H1 (cell line): ENCODE data around the gene CDC5L. TPM values are rescaled to one million over a fixed set of nuclear protein-coding genes. Genes with fewer than 3 reads are reported as not detected.

Experiments used
- CTCF ChIA-PET: fragments of 300-600 bp; sonication (Branson Sonifier 250); formaldehyde crosslinking; loops from one replicate; lab custom pipeline; 2021; ENCODE audit not compliant: partially characterized antibody; lab: Charles Lee
- POLR2A ChIA-PET: fragments of 300-600 bp; sonication (Branson Sonifier 250); formaldehyde crosslinking; loops from one replicate; lab custom pipeline; 2021; ENCODE audit warnings: inconsistent platforms; ENCODE audit not compliant: partially characterized antibody; lab: Charles Lee
- DNase-seq, 2 experiments: peaks; one replicate each; pipeline versions ENCODE4 v3.0.0 to v3.0.0-alpha.2; 2010 to 2022; ENCODE audit warnings: low spot score in 2 of 2, low read depth in 1 of 2, mixed read lengths in 1 of 2
- FAIRE-seq: peaks from 2 replicates; lab custom pipeline; 2011; peaks lifted over from hg19 to GRCh38; lab: Jason Lieb, UNC
- H2AFZ ChIP-seq: 2 replicates; pipeline ENCODE4 v1.8.1; 2012; ENCODE audit warnings: low read length, inconsistent platforms
- H2AK5ac ChIP-seq: 2 replicates; pipeline ENCODE4 v1.6.1; 2013; ENCODE audit warnings: low read depth, low read length
- H2BK120ac ChIP-seq: replicated peaks from 2 replicates; pipeline ENCODE3; 2013; ENCODE audit warnings: low read depth, low read length, inconsistent platforms
- H2BK12ac ChIP-seq: 2 replicates; pipeline ENCODE4 v1.6.1; 2013; ENCODE audit warnings: low read depth, low read length
- H2BK15ac ChIP-seq: 2 replicates; pipeline ENCODE4 v1.6.1; 2013; ENCODE audit warnings: low read length
- H2BK20ac ChIP-seq: 2 replicates; pipeline ENCODE4 v1.6.1; 2013; ENCODE audit warnings: low read length
- H2BK5ac ChIP-seq: 2 replicates; pipeline ENCODE4 v1.6.1; 2013; ENCODE audit warnings: low read depth, low read length
- H3K14ac ChIP-seq: 2 replicates; pipeline ENCODE4 v1.6.1; 2013; ENCODE audit warnings: inconsistent platforms; ENCODE audit not compliant: insufficient read length
- H3K18ac ChIP-seq: 2 replicates; pipeline ENCODE4 v1.6.1; 2013; ENCODE audit warnings: low read length; ENCODE audit errors: extremely low read depth
- H3K23ac ChIP-seq: 2 replicates; pipeline ENCODE4 v1.6.1; 2013; ENCODE audit warnings: inconsistent platforms; ENCODE audit not compliant: insufficient read length
- H3K23me2 ChIP-seq: 2 replicates; pipeline ENCODE4 v1.6.1; 2013; ENCODE audit warnings: low read depth, low read length
- H3K27ac ChIP-seq: 2 replicates; pipeline ENCODE4 v1.6.1; 2011; ENCODE audit warnings: low read depth, low read length, inconsistent platforms
- H3K27me3 ChIP-seq, 4 experiments: replicated peaks in 1 of 4; 1 replicate in 1 of 4; 2 replicates in 3 of 4; pipeline versions ENCODE4 v1.6.1 to v1.8.1; 2011 to 2013; ENCODE audit warnings: low read length in 3 of 4, mild to moderate bottlenecking in 3 of 4, inconsistent platforms in 2 of 4, mixed read lengths in 2 of 4, moderate library complexity in 1 of 4; ENCODE audit not compliant: control insufficient read depth in 3 of 4, insufficient read depth in 3 of 4; ENCODE audit errors: extremely low read depth in 1 of 4
- H3K36me3 ChIP-seq, 4 experiments: 2 replicates each; pipeline versions ENCODE4 v1.6.1 to v1.8.1; 2011 to 2013; ENCODE audit warnings: mild to moderate bottlenecking in 4 of 4, low read length in 3 of 4, moderate library complexity in 2 of 4, control low read depth in 1 of 4, inconsistent platforms in 1 of 4; ENCODE audit not compliant: insufficient read depth in 4 of 4, control insufficient read depth in 2 of 4
- H3K4ac ChIP-seq: replicated peaks from 2 replicates; pipeline ENCODE3; 2013; ENCODE audit warnings: low read length, low read depth, mixed read lengths, inconsistent platforms; ENCODE audit not compliant: insufficient read length
- H3K4me1 ChIP-seq, 4 experiments: replicated peaks in 1 of 4; 1 replicate in 1 of 4; 2 replicates in 3 of 4; pipeline versions ENCODE4 v1.6.1 to v1.8.1; 2011 to 2013; ENCODE audit warnings: low read length in 3 of 4, inconsistent platforms in 2 of 4, mixed read lengths in 1 of 4; ENCODE audit not compliant: insufficient read depth in 4 of 4, control insufficient read depth in 3 of 4
- H3K4me2 ChIP-seq, 2 experiments: 2 replicates each; pipeline versions ENCODE4 v1.6.1 to v1.8.1; 2011 to 2013; ENCODE audit warnings: low read depth in 2 of 2, low read length in 2 of 2, control low read depth in 1 of 2, inconsistent platforms in 1 of 2, mild to moderate bottlenecking in 1 of 2; ENCODE audit not compliant: insufficient read depth in 1 of 2
- H3K4me3 ChIP-seq, 4 experiments: fragments of 200-600, 300-600 bp in 1 of 4; sonication (generic), shearing (Covaris generic), sonication (Bioruptor Twin) in 1 of 4; 2 replicates each; pipeline versions ENCODE4 v1.5.1 to v1.8.1; 2011 to 2016; ENCODE audit warnings: low read length in 4 of 4, low read depth in 3 of 4, control low read depth in 2 of 4, inconsistent platforms in 2 of 4, mild to moderate bottlenecking in 2 of 4, mixed read lengths in 1 of 4, moderate library complexity in 1 of 4; ENCODE audit not compliant: insufficient read depth in 2 of 4; ENCODE audit errors: extremely low read depth in 1 of 4
- H3K56ac ChIP-seq: replicated peaks from 2 replicates; pipeline ENCODE3; 2013; ENCODE audit warnings: low read depth, mild to moderate bottlenecking, mixed read lengths, low read length, inconsistent platforms; ENCODE audit not compliant: insufficient read length
- H3K79me1 ChIP-seq: 2 replicates; pipeline ENCODE4 v1.6.1; 2013; ENCODE audit warnings: low read depth, low read length, control low read depth
- H3K79me2 ChIP-seq, 2 experiments: 2 replicates each; pipeline versions ENCODE4 v1.6.1 to v1.8.1; 2012 to 2013; ENCODE audit warnings: low read length in 2 of 2, mild to moderate bottlenecking in 2 of 2, inconsistent platforms in 1 of 2; ENCODE audit not compliant: insufficient read depth in 2 of 2, control insufficient read depth in 1 of 2
- H3K9ac ChIP-seq, 4 experiments: replicated peaks in 1 of 4; 1 replicate in 1 of 4; 2 replicates in 3 of 4; pipeline versions ENCODE4 v1.6.1 to v1.8.1; 2011 to 2013; ENCODE audit warnings: low read depth in 3 of 4, low read length in 3 of 4, control low read depth in 2 of 4, mild to moderate bottlenecking in 2 of 4, moderate library complexity in 2 of 4, inconsistent platforms in 1 of 4; ENCODE audit errors: extremely low read depth in 1 of 4
- H3K9me3 ChIP-seq, 2 experiments: 2 replicates each; pipeline versions ENCODE4 v1.6.1 to v1.8.1; 2012 to 2013; ENCODE audit warnings: mild to moderate bottlenecking in 2 of 2, moderate library complexity in 2 of 2, control low read depth in 1 of 2, inconsistent platforms in 1 of 2, low read depth in 1 of 2, low read length in 1 of 2, mixed read lengths in 1 of 2; ENCODE audit not compliant: insufficient read depth in 2 of 2
- H4K20me1 ChIP-seq, 2 experiments: replicated peaks in 1 of 2; 2 replicates each; pipeline versions ENCODE3 to v1.8.1; 2011 to 2013; ENCODE audit warnings: inconsistent platforms in 2 of 2, low read length in 2 of 2, mild to moderate bottlenecking in 1 of 2; ENCODE audit not compliant: insufficient read depth in 2 of 2, control insufficient read depth in 1 of 2
- H4K5ac ChIP-seq: 2 replicates; pipeline ENCODE4 v1.6.1; 2013; ENCODE audit warnings: low read length, low read depth, mixed read lengths, inconsistent platforms; ENCODE audit not compliant: insufficient read length
- H4K8ac ChIP-seq: 2 replicates; pipeline ENCODE4 v1.8.0; 2013; ENCODE audit warnings: mild to moderate bottlenecking, moderate library complexity, low read length, inconsistent platforms; ENCODE audit not compliant: insufficient read depth; ENCODE audit errors: extremely low read depth
- H4K91ac ChIP-seq: replicated peaks from 2 replicates; pipeline ENCODE3; 2013; ENCODE audit warnings: low read length, mixed read lengths, inconsistent platforms; ENCODE audit not compliant: insufficient read length
- ASH2L ChIP-seq: fragments of 200-600, 300-600 bp; sonication (generic); IDR thresholded peaks from one replicate; pipeline ENCODE4 v1.7.1; 2017; ENCODE audit warnings: low read length
- KDM4A ChIP-seq: IDR thresholded peaks from one replicate; pipeline ENCODE4 v1.7.1; 2012; ENCODE audit warnings: low read depth, mild to moderate bottlenecking, moderate library complexity, low read length, inconsistent platforms; ENCODE audit not compliant: severe bottlenecking
- NANOG ChIP-seq: IDR thresholded peaks from 2 replicates; pipeline ENCODE4 v1.6.1; 2011; ENCODE audit warnings: low read length, low read depth, mild to moderate bottlenecking, inconsistent platforms; ENCODE audit not compliant: insufficient read depth, poor library complexity, severe bottlenecking
- POU5F1 ChIP-seq: IDR thresholded peaks from 2 replicates; pipeline ENCODE4 v1.6.1; 2011; ENCODE audit warnings: low read depth, mild to moderate bottlenecking, low read length, moderate library complexity
- SP1 ChIP-seq: IDR thresholded peaks from 2 replicates; pipeline ENCODE4 v1.6.1; 2011; ENCODE audit warnings: low read depth, low read length
- TCF12 ChIP-seq: IDR thresholded peaks from 2 replicates; pipeline ENCODE4 v1.6.1; 2011; ENCODE audit warnings: low read depth, mild to moderate bottlenecking, low read length
- TEAD4 ChIP-seq: IDR thresholded peaks from 2 replicates; pipeline ENCODE4 v1.6.1; 2012; ENCODE audit warnings: low read depth, low read length, inconsistent platforms, mixed read lengths
- WGBS, 2 experiments: shearing (Covaris generic) in 1 of 2; methylation state at CpG; one replicate each; pipeline versions ENCODE4 v1.1.6 to v1.1.7; 2013 to 2015; ENCODE audit warnings: low lambda C conversion rate in 2 of 2, mixed read lengths in 2 of 2, inconsistent platforms in 1 of 2, low coverage in 1 of 2, missing lambda C conversion rate in 1 of 2; ENCODE audit not compliant: insufficient replicate concordance in 2 of 2, insufficient coverage in 1 of 2, insufficient read length in 1 of 2; ENCODE audit errors: extremely low coverage in 1 of 2, missing lambda C conversion rate in 1 of 2; 5-methylcytosine and 5-hydroxymethylcytosine counted together
- polyA plus RNA-seq, 7 experiments: library from polyadenylated mRNA; depleted of rRNA in 3 of 7; stranded (reverse) in 5 of 7; unstranded in 2 of 7; fragments of >200 nt in 5 of 7; fragments of 200-250 nt in 2 of 7; gene quantifications; 1 replicate in 5 of 7; 2 replicates in 1 of 7; 4 replicates in 1 of 7; pipeline versions ENCODE4 v1.2.1 to v1.2.3, GENCODE V29; 2011 to 2013; ENCODE audit warnings: missing spikeins in 2 of 7, mixed read lengths in 2 of 7
- total RNA-seq: library from RNA; stranded (reverse); fragmentation: NEBNext Ultra II Directional; extraction: Animal tissue kit (Norgen Biotek cat#: 25700); gene quantifications from 2 replicates; pipeline ENCODE4 v1.2.1, GENCODE V29; 2021
- TF ChIP-seq, protein P1 (sequence below), 3 experiments: IDR thresholded peaks; 1 replicate in 2 of 3; 2 replicates in 1 of 3; pipeline versions ENCODE4 v1.5.1 to v1.6.1; 2011; ENCODE audit warnings: low read length in 3 of 3, mild to moderate bottlenecking in 3 of 3, inconsistent platforms in 2 of 3, low read depth in 1 of 3, moderate library complexity in 1 of 3; ENCODE audit not compliant: insufficient read depth in 1 of 3; ENCODE audit errors: control extremely low read depth in 1 of 3

CDC5L gene
- total and polyA plus RNA-seq, 2 of the 8 experiments (the other 6 are each of a cell fraction or from before 2014, with no cell fraction given), result 8.4 to 32.8 TPM

DNA sequence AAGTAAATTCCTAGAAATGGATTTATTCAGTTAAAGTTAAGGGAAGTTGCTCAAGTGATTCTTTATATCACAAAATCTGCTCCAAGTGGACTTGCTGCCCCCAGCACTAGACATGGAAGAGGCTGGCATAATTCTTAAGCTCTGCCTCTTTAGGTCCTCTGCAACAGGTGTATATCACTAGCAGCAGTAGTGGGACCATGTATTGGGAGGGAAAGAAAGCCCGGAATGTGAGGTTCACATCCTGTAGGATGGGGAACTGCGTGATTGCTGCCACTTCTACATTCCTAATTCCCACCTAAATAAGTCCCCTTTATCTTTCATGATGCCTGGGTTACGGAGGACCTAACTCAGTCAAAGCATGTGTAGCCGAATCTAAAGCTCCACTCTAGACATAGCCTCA lies 31.9 kb upstream of the CDC5L start:
- no peak overlapping the region for H3K4me2 ChIP-seq
- H3K27ac ChIP-seq, result no peak overlapping the region
- no peak overlapping the region for H2BK120ac ChIP-seq
- H4K8ac ChIP-seq, result no peak overlapping the region
- H2BK20ac ChIP-seq, result no peak overlapping the region
- H3K9me3 ChIP-seq, result no peaks in the 10 kb centered on the region
- no peak overlapping the region for H2BK12ac ChIP-seq
- no peak for DNase-seq
- POLR2A ChIA-PET, result interaction anchor here (0.6 kb wide), 1 partner anchor 12 kb away, joined by 5 read pairs; no protein-coding TSS in a partner anchor
- peaks cover 0 to under 1% (median 0%) of the 10 kb centered on the region in 4 experiments; a peak in 1 of 7 replicates for H3K4me1 ChIP-seq
- H2AFZ ChIP-seq, result no peak overlapping the region
- H3K79me1 ChIP-seq, result no peaks in the 10 kb centered on the region
- H3K79me2 ChIP-seq, result no peaks in the 10 kb centered on the region
- H3K23me2 ChIP-seq, result no peaks in the 10 kb centered on the region; the same call in 1 of the 2 replicates
- H3K14ac ChIP-seq, result no peak overlapping the region
- no peak overlapping the region for H3K4ac ChIP-seq
- FAIRE-seq, result no peak
- no peaks in the 10 kb centered on the region for H4K20me1 ChIP-seq
- H2BK5ac ChIP-seq, result no peak overlapping the region
- WGBS, 2 experiments, result 91% methylated on average over 3 of the region's 4 CpGs; no CpG with 5 or more reads in 1 of the 2 experiments
- no peak overlapping the region for H2AK5ac ChIP-seq
- H3K27me3 ChIP-seq, result no peaks in the 10 kb centered on the region
- H3K4me3 ChIP-seq, result no peak overlapping the region
- H3K36me3 ChIP-seq, result no peaks in the 10 kb centered on the region
- TF ChIP-seq, protein P1, sequence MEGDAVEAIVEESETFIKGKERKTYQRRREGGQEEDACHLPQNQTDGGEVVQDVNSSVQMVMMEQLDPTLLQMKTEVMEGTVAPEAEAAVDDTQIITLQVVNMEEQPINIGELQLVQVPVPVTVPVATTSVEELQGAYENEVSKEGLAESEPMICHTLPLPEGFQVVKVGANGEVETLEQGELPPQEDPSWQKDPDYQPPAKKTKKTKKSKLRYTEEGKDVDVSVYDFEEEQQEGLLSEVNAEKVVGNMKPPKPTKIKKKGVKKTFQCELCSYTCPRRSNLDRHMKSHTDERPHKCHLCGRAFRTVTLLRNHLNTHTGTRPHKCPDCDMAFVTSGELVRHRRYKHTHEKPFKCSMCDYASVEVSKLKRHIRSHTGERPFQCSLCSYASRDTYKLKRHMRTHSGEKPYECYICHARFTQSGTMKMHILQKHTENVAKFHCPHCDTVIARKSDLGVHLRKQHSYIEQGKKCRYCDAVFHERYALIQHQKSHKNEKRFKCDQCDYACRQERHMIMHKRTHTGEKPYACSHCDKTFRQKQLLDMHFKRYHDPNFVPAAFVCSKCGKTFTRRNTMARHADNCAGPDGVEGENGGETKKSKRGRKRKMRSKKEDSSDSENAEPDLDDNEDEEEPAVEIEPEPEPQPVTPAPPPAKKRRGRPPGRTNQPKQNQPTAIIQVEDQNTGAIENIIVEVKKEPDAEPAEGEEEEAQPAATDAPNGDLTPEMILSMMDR (IDR thresholded peaks at IDR 0.05; ENCODE audit: control extremely low read depth in 1 of 3, insufficient read depth in 1 of 3, low read depth in 1 of 3, low read length in 3 of 3), result no peak
- TF ChIP-seq ASH2L (no peak), SP1 (no peak), TCF12 (no peak), KDM4A (no peak), TEAD4 (no peak), NANOG (no peak), POU5F1 (no peak)
- H4K5ac ChIP-seq, result no peak overlapping the region
- H3K56ac ChIP-seq, result no peak overlapping the region
- no peak overlapping the region for H4K91ac ChIP-seq
- H3K23ac ChIP-seq, result no peak overlapping the region
- H2BK15ac ChIP-seq, result no peak overlapping the region
- CTCF ChIA-PET, result interaction anchor here (1.4 kb wide), 1 partner anchor 10 kb away, joined by 3 read pairs; no protein-coding TSS in a partner anchor
- no peak overlapping the region for H3K9ac ChIP-seq
- H3K18ac ChIP-seq, result no peak overlapping the region
